Fibroblast of villous mesenchyme (primary cell): ENCODE data around the gene ASTN1. TPM values are rescaled to one million over a fixed set of nuclear protein-coding genes. Genes with fewer than 3 reads are reported as not detected.

Experiments
- DNase-seq: peaks from one replicate; pipeline ENCODE4 v3.0.0-alpha.2; 2010; ENCODE audit warnings: low read depth
- H3K4me3 ChIP-seq: 2 replicates; pipeline ENCODE4 v1.5.1; 2011; ENCODE audit warnings: low read depth, mild to moderate bottlenecking, low read length
- total RNA-seq: library from RNA; depleted of rRNA; stranded (reverse); fragments of >200 nt; gene quantifications from 2 replicates; pipeline ENCODE4 v1.2.3, GENCODE V29; 2012
- TF ChIP-seq, protein P1 (sequence below): IDR thresholded peaks from 2 replicates; pipeline ENCODE4 v1.5.1; 2012; ENCODE audit warnings: low read depth, mild to moderate bottlenecking, low read length; ENCODE audit not compliant: insufficient read depth

ASTN1 gene
- total RNA-seq, 1 donor, result not detected

DNA sequence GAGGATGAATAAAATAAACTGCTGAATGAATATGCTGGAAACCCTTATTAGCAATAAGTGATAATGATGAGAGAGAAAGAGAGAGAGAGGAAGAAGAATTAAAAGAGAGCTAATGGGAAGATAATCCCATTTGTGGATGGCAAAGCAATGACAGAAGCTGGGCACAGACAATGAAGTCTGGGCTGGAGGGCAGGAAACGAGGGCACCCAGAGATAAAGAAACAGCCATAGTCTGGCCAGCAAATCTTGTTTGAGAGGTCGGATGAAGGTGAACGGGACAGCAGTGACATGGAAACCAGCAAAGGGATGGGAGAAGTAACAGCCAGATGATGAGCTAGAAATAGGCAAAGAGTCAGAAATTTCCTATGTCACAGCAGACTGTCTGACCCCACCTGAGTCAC, 155.9 kb downstream of the ASTN1 start:
- no peak for DNase-seq
- TF ChIP-seq, protein P1, sequence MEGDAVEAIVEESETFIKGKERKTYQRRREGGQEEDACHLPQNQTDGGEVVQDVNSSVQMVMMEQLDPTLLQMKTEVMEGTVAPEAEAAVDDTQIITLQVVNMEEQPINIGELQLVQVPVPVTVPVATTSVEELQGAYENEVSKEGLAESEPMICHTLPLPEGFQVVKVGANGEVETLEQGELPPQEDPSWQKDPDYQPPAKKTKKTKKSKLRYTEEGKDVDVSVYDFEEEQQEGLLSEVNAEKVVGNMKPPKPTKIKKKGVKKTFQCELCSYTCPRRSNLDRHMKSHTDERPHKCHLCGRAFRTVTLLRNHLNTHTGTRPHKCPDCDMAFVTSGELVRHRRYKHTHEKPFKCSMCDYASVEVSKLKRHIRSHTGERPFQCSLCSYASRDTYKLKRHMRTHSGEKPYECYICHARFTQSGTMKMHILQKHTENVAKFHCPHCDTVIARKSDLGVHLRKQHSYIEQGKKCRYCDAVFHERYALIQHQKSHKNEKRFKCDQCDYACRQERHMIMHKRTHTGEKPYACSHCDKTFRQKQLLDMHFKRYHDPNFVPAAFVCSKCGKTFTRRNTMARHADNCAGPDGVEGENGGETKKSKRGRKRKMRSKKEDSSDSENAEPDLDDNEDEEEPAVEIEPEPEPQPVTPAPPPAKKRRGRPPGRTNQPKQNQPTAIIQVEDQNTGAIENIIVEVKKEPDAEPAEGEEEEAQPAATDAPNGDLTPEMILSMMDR, result no peak

GRCh38 chr1:177007437-177008161, 156.9 kb downstream of the ASTN1 start:
- no peak overlapping the region for H3K4me3 ChIP-seq
- TF ChIP-seq, protein P1, result no peak
- no peak for DNase-seq

More for the DNA sequence above, 155.9 kb downstream of the ASTN1 start:
- H3K4me3 ChIP-seq, result no peak overlapping the region

DNA sequence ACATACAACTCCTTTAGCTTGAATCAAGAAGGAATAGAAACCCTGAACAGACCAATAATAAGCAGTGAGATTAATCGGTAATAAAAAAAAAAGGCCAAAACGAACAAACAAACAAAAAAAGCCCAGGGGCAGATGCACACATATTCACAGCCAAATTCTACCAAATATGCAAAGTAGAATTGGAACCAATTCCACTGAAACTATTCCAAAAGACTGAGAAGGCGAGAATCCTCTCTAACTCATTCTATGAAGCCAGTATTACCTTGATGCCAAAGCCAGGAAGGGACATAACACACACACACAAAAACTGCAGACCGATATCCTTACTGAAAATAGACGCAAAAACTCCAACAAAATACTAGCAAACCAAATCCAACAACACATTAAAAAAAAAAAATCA, 161.6 kb downstream of the ASTN1 start:
- TF ChIP-seq, protein P1, result no peak
- no peak for DNase-seq

GRCh38 chr1:177001556-177001955, 163.0 kb downstream of the ASTN1 start:
- TF ChIP-seq, protein P1, result no peak
- no peak for DNase-seq
- no peak overlapping the region for H3K4me3 ChIP-seq

More for the DNA sequence above, 161.6 kb downstream of the ASTN1 start:
- H3K4me3 ChIP-seq, result no peak overlapping the region

- TF ChIP-seq, protein P1, result no peak
- DNase-seq, result no peak
- H3K4me3 ChIP-seq, result no peak overlapping the region
Measured at GRCh38 chr1:176998183-176998795, 166.2 kb downstream of the ASTN1 start.

GRCh38 chr1:176996456-176997090, 167.9 kb downstream of the ASTN1 start:
- TF ChIP-seq, protein P1, result no peak
- H3K4me3 ChIP-seq, result no peak overlapping the region
- no peak for DNase-seq
